Stimulated activated CD4-positive, alpha-beta T cell treated with anti-CD3 and anti-CD28 coated beads, Interleukin-15, amount 100 ng/mL, for 48 hours (primary cell): ENCODE data around the gene SCAP.

Experiments used
- DNase-seq, 2 donors: peaks; one replicate each; pipeline ENCODE4 v3.0.0-alpha.2; 2020; ENCODE audit warnings: low read depth in 2 of 2

The SCAP gene

DNA sequence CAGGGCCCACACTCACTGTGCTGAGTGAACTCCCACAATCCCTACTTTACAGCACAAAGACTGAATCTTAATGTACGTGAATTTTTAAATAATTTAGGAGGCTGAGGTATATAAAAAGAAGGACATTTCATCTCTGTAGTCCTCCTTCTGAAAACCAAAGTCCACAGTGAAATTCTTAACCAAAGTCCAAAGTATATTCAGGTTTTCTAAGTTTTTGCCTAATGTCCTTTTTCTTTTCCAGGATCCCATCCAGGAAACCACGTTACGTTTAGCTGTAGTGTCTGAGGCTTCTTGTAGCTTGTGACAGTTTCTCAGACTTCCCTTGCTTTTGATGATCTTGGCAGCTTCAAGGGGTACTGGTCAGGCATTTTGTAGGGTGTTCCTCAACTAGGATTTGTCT, 44.5 kb downstream of the SCAP start:
- DNase-seq: no peak

DNA sequence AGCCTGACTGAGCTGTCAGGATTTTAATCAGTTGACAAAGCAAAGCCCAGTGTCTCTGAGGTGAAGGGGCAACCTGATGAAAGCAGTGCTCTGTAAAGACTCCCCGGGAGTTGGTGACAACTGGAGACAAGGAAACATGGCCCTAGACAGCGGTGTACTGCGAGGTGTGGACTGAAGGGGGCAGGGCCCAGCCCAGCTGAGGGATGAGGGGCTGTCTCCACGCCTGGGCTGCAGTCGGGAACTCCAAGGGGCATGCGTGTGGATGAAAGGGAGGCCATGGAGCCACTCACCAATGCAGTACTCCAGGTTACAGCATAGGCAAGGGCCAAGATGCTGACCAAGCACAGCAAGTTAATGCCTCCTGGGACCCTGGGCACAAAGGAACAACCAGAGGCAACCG, 45.1 kb downstream of the SCAP start:
- DNase-seq: no peak

DNA sequence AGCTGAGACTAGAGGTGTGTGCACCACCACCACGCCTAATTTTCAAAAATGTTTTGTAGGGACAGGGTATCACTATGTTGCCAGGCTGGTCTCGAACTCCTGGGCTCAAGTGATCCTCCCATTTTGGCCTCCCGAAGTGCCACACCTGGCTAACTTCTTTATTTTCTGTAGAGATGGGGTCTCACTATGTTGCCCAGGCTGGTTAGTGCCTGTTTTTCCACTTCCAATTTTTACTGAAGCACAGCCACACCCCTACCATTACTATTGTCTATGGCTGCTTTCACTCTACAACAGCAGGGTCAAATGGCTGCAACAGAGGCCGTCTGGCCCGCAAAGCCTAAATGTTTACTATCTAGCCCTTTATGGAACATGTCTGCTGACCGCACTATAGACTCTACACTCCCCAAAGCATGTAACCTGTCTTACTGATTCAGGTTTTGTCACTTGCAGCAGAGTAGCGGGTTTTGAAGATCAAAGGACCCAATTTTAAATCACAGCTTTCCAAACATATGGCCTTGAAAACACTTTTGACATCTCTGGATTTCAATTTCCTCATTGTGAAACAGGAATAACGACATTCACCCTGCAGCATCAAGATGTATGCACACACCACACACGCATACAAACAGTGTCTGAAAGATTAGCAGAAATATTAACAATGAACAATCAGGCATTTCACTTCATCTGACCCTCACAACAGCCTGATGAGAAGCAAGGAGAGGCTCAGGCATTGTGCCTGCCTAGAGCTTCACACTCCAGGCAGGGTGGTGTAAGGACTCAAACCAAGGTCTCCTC, 46.1 kb downstream of the SCAP start:
- no peak for DNase-seq

DNA sequence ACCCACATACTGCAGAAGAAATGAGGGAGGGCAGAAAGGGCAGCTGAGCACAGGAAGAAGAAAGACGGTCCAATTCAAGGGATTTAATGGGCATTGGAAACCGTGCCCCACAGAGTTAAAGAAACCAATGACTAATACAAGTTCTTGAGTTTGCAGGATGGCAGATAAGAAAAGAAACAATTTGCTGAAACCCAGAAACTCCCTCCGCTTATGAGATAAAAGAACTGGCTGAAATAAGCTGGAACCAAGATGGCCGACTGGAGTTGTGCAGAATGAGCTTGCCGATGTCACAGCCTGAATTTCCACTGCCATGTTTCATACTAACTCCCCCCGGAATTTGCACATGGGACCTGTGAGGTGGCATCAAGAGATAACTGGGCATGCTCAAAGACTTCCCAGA, 47.1 kb downstream of the SCAP start:
- DNase-seq: no peak

DNA sequence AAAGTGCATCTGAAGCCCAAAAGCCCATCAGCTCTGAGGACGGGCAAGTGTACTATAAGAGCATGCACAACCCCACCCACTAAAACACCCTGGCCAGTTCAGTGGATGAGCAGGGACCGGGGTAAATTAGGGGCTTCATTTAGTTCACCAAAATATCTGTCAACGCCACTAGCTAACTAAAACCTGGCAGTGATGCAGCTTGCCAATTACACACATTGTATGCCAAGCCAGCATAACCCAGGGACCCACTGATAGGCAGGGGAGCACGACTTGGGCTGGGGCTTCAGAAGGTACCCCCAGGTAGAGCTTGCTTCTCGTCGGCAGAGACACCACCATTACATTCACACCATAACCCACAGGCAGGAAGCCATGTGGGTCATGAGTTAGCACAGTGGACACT, 47.9 kb downstream of the SCAP start:
- DNase-seq: no peak

DNA sequence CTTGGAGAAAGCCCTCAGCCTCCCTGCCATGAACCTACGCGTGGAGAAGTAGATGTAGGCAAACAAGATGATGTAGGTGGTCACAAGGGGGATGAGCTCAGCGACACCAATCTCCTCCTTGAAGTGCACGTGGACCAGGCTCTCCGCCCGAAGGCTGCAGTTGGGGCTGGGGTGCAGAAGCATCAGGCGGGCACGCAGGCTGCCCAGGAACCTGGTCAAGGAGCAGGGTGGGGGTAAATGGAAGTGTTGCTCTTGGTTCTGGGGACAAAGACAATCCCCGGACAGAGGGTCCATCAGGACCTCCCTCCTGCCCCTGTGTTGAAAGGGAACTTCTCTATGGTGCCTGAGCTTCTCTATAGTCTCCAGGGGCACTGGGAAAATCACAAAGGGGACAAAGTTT, 49.8 kb downstream of the SCAP start:
- no peak for DNase-seq

DNA sequence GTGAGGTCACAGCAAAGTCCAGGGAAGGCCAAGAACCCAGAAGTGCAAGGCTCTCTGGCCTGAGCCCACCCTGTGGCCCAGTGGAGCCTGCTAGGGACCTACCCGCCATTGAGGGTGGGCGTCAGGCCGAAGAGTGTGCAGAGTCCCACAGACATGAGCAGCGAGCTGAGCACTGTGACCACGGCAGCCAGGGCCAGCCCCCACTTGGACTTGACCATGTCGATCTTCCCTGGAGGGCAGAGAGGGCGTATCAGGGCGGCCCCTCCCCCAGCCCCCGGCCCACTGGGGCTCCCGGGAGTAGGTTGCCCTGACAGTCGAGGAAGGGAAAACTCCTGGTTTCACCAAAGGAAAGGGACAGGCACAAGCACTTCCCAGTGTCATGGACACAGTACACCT, 50.4 kb downstream of the SCAP start:
- no peak for DNase-seq

DNA sequence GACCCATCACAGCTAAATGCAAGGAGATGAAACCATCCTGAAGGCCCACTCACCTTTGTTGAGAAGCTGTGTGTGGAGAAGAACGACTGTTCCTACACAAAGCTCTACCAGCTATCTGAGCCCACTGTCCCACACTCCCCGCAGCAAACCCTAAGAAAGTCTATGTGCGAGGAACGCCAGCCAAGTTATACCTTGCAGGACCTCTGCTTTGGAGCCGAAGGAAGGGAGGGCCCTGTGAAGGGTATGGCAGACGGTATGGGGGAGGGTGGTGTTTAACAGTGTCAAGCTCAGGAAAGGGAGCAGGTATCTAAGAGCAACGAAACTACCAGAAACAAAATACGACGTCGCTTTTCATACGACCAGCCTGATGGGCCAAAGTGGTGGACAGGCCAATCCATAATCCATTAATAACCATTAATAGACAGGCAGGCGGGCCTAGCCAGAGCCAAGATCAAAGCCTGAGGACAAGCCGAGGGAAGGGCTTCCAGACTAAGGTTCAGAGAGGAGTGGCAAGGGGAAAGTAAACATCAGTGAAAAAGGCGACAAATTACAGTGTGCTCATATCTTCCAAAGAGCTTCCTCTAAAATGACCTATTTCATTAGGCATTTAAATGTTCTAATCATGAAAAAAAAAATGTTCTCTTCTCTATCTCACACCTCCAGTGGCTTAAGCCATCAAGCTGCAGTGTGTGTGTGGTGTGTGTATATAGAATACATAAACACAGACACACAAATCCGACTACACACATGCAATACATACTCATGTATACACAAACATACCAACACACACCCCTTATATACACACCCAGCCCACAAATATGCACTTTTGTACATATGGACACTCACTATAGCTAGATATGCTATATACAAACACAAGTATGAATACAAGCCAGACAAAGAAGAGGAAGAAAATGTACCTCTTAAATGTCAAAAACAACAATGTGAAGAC, 51.0 kb downstream of the SCAP start:
- no peak for DNase-seq

DNA sequence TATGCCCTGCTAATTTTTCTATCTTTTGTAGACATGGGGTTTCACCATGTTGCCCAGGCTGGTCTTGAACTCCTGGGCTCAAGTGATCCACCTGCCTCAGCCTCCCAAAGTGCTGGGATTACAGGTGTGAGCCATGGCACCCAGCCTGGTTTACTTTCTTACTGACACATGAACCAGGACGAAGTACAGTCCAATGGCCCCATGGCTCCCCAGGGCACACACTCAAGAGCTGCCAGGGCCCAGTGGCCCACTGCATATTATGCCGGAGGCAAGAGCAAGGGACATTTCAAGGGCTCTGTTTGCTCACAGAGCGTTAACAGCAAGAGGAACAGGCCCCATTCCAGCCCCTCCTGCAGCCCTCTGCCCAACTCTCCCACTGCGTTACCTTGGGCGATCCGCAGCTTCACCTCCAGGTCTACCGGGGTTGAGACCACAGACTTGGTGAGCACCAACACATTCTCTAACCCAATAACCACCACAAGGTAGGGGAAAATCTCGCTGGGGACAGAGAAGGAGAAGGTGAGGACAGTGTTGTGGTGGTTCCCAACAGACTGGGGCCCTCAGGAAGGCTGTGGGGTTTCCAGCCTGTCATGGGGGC, 52.1 kb downstream of the SCAP start:
- DNase-seq: no peak

DNA sequence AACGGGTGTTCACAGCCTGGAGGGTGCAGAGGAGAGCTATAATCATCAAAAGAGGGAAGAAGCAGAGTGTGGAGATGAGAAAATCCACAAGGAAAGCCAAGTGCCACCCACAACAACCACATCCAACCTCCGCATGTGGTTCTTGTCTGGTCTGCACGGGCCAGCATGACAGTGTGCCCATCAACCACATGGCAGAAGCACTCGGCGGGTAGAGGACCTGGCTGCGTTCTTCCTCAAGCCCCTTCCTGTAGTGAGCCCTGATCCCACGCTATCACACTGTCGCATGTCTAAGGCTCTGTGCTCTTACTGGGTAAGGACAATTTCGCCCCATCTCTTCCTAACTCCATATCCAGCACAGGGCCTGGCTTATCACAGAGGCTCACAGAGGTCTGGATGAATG, 53.0 kb downstream of the SCAP start:
- DNase-seq: no peak

DNA sequence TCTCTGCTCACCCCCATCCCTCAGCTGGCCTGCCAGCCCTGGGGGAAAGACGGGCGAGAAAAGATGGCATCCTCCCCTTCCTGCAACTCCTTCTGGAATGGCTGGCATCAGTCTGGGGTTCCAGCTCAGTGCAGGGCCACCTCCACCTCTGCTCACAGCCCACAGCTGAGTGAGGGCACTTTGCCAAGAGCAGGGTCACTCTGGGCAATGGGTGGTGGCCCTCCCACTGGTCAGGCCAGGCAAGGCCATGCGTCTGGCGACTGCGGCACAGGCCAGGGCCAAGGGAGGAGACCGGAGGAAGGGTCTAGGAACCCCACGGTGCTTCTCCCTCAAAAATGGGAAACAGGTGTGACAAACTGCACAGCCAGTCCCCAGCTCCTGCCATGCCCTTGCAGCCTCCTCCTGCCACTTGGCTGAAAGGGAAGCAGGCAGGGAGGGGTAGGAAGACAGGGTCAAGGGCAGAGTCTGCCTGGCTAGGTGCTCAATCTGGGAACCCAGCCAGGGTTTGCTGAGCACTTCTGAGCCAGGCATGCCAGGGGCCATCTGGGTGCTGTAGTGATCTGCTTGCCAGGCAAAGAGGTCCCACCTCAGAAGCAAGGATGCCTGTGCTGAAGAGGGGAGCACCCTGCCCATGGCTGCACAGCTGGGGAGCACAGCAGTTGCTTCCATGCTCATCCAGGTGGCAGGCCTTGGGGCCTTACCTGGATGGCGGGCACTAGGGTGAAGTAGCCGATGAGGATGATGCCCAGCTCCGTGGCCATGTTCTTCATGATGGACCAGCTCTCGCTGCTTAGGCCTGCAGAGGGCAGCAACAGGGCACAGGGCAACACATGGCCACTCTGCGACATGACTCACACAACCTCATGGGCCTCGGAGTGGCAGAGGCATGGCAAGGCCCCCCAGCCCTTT, 53.7 kb downstream of the SCAP start:
- no peak for DNase-seq

DNA sequence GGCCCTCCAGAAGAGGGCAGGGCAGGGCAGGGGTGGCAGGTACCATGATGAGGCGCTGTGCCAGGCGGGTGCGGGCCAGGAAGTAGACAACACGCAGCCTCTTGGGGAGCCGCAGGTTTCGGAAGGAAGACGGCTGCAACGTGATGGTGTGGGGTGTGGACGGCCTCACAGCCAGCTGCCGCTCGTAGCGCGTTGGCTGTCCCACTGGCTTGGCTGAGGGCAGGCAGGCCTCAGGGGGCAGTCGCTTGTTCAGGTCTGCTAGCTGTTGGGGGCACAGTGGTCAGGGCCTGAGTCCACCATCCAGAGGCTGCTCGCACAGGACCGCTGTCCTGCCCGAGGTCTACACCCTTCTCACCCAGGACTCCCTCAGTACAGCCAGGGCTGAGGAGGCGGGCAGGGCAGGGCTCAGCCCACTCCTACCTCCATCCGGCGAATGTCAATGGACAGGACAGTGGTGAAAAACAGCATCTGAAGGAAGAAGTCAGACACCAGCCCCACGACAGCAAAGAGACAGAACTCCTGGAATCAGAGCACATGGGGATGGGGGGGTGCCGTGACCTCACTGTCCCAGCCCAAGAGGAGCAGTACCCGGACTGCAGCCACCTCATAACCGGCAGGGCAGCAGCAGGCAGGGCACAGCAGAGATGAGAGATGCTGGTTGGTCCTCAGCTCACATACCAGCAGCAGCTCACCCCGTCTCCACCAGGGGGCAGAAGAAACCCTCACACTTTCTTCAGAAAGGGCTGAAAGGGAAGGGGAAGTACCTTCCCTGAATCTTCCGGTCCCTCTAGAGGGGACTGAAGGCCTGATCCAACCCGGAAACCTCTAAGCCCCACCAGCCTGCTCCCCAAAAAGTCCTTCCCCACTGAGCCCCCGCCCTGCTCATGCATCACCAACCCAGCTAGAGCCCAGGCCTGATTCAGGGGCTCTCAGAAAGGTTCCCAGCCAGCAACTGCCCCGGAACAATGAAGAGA, 54.9 kb downstream of the SCAP start:
- DNase-seq: peak; percentile 80 to 88

DNA sequence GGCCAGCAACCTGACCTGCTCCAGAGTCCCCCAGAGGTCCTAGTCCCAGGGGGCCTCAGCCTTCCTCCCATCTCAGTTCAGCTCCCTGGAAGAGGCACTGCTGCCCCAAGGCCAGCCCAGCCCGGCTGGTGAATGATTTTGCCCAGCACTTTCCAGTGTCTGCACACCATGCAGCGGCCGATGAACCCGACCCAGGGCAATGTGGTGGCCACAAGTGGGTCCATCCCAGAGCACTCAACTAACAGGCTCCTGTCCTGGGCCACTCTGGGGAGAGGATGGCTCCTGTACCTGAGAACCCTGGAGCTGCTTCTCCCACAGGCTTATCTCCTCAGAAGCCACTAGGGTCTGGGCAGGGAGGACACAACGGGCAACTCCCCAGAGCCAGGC, 55.7 kb downstream of the SCAP start:
- DNase-seq: no peak

DNA sequence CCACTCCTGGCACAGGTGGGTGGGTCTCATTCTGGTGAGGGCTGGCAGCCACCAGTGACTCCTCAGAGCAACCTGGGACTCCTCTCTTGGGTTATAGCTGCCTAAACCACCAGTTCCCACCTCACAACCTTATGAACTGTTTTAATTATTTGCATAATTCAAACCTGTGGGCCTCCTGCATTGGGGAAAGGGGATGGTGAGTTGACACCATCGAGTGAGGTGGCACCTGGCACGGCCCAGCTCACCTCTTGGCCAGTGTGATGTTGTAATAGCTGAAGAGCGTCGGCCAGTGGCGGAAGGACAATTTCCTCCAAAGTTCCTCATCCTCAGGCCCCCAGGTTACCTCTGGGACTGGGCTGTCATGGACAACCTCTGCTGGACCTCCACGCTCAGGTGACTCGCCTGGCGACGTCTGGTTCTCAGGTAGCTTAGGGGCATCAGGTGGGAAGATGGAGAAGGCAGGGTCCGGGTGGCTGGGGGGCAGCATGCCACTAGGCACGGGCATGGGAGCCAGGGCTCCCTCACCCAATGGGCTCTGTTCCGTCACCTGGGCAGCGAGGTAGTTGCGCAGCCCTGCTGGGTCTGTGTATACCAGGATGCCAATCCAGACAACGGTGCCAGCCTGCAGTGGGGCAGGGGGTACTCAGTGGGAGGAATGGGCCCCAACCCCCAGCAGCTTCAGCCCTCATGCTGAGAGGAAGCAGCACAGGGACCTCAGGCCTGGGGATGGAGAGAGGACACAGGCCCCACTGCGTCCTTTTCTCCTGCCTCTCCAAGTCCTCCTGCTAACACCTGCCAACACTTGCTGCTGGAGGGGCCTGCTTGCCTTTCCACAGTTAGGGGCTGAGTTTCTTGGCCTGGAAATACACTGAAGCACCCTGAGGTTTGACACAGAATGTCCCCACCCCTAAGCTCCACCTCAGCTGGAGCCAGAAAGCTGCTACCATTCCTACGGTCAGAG, 56.4 kb downstream of the SCAP start:
- DNase-seq: no peak

DNA sequence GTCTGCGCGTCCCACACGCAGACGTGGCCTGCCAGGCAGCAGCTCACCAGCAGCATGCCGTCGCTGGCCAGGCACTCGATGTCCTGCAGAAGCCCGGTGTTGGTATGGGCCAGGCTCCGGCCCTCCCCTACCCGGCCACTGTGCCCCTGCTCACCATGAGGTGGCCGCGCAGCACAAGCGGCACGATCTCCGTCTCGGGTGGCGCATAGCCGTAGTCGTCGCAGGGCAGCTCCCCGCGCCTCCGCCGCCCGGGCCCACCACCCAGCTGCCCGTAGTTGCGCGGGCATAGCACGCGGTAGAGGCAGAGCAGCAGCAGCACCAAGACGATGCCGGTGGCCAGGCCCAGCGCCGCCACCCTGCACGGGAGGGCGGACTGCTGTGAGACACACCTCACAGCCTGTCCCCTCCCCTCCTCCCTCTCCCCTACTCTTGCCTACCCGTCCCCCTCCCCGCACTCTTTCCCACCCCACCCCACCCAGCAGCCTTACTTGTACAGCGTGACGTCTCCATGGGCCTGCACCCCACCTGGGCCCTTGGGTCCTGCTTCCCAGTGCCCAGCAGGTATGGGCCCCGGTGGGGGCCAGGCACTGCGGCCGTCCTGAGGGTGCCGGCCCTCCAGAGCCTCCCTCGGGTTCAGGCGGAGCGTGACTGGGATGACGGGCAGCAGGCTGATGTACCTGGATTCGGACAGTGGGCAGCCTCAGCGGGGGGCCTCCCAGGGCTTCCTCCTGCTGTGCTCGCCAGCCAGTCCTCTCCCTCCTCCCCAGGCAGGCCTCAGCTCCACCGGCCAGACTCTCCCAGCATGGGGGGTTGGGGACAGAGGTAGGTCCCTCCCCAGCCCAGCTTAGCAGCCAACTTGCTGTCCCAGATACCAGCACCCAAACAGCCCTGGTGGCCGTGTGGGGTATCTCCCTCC, 57.3 kb downstream of the SCAP start:
- no peak for DNase-seq

DNA sequence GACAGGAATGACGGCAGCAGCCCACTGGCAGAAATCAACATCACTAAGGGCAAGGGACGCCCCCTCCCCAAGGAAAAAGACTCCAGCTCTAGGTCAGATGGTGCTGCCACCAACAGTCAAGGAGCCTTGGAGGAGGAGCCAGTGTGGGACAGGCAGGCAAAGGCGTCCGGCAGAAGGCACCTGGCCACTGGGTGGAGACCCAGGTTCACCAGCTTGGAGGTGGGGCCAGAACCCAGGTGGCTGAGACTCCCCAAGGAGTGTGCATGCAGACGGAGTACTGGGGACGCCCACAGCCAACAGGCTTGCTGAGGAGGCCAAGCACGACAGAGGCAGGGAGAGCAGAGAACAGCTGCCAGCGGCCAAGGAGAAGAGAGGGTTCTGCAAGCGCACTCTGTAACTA, 59.7 kb downstream of the SCAP start:
- DNase-seq: no peak

DNA sequence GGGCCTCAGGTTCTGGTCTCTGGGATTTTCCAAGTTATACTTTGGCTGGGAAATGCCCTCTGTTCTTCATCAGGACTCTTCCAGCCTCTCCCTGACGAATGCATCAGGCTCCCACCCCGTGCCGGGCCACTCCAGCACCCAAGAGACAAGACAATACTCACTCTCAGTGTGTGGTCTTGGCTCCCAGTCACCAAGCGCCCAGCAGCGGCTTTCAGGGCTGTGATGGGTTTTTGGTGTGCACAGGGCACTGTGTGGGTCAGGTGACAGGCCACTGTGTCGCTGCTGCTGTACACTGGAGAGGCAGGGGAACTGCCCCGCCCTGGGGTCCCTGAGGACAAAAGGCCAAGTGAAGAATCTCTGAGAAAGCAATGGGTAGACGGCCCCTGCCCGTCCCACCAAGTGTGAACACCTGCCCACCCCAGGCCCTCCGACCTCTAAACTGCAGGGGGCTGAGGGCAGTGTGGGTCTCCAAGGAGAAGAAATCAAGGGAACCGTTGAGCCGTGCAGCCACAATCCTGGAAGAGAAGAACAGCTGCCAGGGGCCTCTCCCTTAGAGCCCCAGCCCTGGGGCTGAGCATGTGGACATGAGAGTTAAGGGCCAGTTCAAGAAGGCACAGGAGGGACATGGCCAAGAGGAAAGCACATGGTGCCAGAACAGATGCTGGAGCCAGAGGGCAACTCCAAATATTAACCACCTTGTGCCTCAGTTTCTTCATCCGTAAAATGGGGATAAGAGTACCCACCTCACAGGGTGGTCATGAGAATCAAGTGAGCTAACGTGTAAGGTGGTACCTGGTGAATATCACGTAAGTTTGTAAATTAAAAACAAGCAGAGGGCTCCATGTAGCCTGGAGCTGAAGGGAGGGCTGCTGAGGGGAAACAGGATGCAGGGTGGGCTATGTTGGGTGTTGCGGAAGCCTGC, 60.8 kb downstream of the SCAP start:
- no peak for DNase-seq
